Measurements from ENCODE around the gene PFKFB4.

GRCh38 chr3:48556796-48557626 is at the start of gene PFKFB4:
- TF ChIP-seq CTCF (IDR thresholded peaks at IDR 0.05 in 2 of 3, conservative IDR thresholded peaks at IDR 0.05 in 1 of 3; ENCODE audit: insufficient read depth in 2 of 3, low read depth in 1 of 3, low read length in 3 of 3) (no peak; a peak in 1 of 6 replicates), HNRNPK (IDR thresholded peaks at IDR 0.05; ENCODE audit: low read depth, low read length, poor library complexity, severe bottlenecking) (no peak), CEBPB (tag; IDR thresholded peaks at IDR 0.05) (no peak), NFRKB (IDR thresholded peaks at IDR 0.05; ENCODE audit: low read depth) (no peak), CEBPG (CRISPR knock-in tag; IDR thresholded peaks at IDR 0.05) (no peak), CEBPG (tag; conservative IDR thresholded peaks at IDR 0.05 in 1 of 2, IDR thresholded peaks at IDR 0.05 in 1 of 2) (no peak), CREB1 (IDR thresholded peaks at IDR 0.05) (no peak; the same call in 1 of the 2 replicates), CREB1 (CRISPR knock-in tag; IDR thresholded peaks at IDR 0.05) (no peak), JUN (IDR thresholded peaks at IDR 0.05; ENCODE audit: borderline replicate concordance, low read depth, low read length) (no peak), JUN (CRISPR knock-in tag; IDR thresholded peaks at IDR 0.05; ENCODE audit: borderline replicate concordance) (no peak), ELK1 (CRISPR knock-in tag; IDR thresholded peaks at IDR 0.05) (no peak)

Data from K562 (cell line).